A172 (cell line): ENCODE results near the gene KHDRBS1. TPM values are rescaled to one million over a fixed set of nuclear protein-coding genes. Genes with fewer than 3 reads are reported as not detected.
"Not testable (repeated sequence)": the region's sequence is repeated elsewhere in the genome, so short reads cannot be mapped to it uniquely, and the experiment has no call there.

Experiments used
- DNase-seq: peaks from one replicate; pipeline ENCODE4 v3.0.0-alpha.2; 2015; ENCODE audit warnings: low spot score
- total RNA-seq: library from RNA; depleted of rRNA; stranded (reverse); fragments of >200 nt; shearing (Covaris generic); gene quantifications from 2 replicates; pipeline ENCODE4 v1.2.3, GENCODE V29; 2014; rRNA removed

KHDRBS1 gene
- total RNA-seq, 1 experiment from 2014 or later = 70.0 TPM

DNA sequence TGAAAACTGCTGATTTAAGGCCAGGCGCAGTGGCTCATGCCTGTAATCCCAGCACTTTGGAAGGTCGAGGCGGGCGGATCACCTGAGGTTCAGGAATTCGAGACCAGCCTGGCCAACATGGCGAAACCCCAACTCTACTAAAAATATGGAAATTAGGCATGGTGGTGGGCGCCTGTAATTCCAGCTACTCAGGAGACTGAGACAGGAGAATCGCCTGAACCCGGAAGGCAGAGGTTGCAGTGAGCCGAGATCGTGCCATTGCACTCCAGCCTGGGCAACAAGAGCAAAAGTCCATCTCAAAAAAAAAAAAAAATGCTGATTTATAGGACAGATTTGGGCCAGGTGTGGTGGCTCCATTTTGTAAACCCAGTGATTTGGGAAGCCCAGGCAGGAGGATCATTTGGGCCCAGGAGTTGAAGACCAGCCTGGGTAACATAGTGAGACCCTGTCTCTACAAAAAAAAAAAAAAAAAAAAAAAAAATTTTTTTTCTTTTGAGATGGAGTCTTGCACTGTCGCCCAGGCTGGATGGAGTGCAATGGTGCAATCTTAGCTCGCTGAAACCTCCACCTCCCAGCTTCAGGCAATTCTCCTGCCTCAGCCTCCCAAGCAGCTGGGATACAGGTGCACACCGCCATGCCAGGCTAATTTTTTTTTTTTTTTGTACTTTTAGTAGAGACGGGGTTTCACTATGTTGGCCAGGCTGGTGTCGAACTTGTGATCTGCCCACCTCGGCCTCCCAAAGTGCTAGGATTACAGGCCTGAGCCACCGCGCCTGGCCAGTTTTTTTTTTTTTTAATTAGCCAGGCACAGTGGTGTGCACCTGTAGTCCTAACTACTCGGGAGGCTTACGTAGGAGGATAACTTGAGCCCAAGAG, 52.2 kb downstream of the KHDRBS1 start:
- not testable (repeated sequence) for DNase-seq

DNA sequence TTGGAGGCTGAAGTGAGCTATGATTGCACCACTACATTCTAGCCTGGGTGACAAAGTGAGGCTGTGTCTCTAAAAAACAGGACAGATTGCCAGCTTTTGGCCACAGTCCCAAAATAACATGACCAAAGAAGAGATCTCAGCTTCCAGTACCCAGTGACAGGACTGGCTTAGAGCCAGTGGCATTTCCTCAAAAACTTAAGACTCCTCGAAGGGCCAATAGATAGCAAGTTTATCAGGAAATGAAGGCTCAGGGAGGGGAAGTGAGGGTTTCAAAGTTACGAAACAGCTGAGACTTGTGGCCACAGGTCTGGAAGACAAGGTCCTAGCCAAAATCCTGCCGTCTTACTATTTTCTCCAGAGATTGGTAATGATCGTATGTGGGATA, 52.8 kb downstream of the KHDRBS1 start:
- DNase-seq = peak; percentile 80

DNA sequence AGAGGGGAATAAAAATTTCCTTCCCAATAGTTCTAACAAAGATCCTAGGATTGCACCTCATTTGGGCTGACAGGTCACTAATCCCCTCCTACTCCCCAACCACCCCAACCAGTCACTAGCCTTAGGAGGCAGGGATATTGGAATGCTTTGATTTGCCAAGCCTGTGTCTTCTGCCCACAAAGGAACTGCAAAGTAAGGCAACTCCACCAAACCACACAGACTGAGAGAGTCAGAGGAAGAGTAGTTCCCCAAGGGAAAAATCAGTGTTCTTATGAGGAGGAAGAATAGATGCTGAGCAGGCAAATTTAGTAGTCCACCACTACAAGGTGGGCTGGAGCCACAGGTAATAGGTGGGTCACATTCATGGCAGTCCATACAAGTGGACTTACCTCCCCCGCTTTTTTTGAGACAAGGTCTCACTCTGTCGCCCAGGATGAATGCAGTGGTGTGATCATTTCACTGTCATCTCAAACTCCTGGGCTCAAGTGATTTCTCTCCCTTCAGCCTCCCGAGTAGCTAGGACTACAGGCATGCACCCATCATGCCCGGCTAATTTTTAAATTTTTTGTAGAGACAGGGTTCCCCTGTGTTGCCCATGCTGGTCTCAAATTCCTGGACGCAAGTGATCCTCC, 55.4 kb downstream of the KHDRBS1 start:
- no peak for DNase-seq

DNA sequence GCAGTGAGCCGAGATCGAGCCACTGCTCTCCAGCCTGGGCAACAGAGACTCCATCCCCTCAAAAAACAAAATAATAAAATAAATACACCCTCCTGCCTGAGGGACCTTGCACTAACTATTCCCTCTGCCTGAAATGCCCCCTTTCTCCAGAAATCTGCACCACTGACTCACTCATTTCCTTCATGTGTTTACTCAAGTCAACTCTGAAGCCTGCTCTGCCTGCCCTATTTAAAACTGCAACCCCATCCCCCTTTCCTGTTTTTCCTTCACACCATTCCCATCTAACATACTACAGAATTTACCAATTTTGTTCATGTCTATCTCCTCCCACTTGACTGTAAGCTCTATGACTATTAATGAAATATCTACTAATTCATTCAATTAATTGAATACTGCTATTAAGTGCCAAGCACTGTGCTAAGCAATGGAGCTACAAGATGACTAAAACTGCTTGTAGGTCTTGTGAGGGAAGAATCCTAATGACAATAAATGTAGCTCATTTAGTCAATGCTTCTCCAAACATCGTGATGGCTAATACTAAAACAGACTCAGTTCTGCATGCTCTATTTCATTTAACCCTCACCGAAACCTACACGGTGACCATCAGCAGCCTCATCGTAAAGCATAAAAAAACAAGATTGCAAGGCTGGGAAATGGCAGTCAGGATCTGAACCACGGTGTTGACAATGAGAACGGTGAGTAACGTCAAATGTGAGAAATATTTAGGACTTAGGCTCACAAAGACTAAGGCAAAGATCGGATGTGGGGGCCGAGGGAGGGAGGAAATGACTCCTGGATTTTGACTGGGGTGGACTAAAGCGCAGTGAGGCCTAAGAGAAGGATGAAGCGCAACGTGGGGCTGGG, 58.3 kb downstream of the KHDRBS1 start:
- DNase-seq = peak; percentile 49

DNA sequence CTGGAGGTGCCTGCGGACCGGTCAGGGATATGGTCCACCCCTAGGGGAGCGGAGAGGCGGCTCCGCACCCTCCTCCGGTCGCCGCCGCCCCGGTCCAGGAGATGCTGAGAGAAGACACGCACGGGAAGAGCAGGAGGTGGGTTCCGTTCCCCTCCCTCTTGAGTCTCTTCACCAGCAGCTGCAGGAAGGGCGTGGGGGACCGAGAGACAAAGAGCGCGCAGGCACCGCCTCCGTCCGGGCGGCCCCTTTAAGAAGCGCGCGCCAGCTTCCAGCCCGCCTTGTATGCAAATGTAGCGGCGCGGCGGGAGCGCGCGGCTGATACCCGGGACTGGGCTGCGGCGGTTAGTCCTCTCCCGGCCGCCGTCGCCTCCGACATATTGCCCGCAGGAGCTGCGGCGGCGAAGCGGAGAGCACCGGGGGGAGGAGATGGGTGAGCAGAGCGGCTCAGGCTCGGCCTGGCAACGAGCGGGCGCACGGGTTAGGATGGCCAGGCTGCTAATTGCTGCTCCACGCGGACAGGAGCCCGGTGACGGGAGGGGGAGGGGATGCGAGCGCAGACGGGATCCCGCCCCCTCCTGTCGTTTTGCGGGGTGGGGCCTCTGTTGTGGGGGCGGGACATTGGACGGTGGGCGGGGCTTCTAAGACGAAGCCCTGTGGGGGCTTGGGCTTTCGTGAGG, 59.1 kb downstream of the KHDRBS1 start, which contains the start of gene TMEM39B:
Gene TMEM39B, plus strand, starts transcription at position 318 of the 677 bp plus-strand sequence. Its CDS starts 109 bp downstream, at position 427.
- peak; percentile 83 for DNase-seq

DNA sequence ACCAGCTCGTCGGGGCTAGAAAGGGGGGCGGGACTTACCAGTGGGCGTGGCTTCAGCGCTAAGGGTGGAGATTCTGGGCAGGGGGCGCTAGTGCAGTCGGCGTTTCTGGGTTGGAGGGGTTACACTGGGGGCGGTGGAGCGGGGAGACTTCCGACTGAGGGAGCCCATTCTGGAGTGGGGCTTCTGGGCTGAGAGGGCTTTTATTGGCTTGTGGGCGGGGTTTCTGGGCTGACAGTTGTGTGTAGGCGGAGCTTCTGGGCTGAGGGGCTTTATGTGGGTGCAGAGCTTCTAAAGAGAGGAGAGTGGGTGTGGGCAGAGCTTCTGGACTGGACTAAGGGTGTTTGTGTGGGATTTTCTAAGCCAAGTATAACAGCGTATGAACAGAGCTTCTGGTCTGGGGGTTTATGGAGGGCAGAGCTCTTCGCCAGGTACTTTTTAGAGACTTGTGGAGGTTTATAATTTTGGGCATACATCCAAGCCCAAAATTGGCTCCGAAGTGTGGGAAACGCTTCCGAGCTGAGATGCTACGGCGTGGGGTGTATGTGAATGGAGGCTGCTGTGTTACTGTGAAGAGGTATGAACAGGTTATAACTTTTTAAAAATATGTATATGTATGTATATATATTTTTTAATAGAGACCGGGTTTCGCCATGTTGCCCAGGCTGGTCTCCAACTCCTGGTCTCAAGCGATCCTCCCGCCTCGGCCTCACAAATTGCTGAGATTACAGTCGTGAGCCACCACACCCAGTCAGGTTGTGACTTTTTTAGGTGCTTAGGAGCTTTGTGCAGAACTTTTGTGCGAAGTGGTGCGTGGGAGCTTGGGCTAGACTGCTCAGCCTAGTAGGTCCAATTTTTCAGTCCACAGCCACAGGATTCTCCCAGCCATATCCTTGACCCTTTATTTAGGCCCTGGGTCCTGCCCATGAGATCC, 59.9 kb downstream of the KHDRBS1 start:
- DNase-seq = no peak

DNA sequence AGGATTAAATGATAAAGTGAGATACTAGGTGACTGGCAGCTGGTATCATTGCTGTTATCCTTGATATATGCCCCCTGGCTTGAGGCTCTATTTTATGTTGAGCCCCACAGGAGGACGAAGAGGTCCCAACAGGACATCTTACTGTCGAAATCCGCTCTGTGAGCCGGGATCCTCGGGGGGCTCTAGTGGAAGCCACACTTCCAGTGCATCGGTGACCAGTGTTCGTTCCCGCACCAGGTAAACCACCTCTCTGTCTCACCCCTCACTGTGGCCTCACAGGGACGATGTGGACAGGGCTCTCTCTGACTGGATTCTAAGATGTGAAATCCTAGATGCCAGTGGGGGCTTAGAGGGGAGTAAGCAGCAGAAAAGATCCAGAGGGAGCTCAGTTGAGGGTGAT, 61.2 kb downstream of the KHDRBS1 start:
- DNase-seq = no peak

DNA sequence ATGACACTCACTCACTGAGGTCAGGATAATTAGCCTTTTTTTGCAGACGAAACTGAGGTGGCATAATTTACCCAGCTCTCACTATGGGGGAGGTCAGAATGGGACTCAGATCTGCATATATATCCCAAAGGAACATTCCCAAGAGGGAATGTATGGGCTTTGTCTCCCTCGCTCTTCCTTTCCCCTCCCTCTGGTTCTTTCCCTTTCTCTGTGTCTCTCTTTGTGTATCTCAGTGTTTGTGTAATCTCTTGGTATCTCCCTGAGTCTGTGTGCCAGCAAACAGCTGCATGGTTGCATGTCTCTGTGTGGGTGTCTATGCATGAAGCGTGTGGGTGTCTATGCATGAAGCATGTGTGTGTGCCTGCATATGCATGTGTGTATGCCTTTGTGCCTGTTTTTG, 63.8 kb downstream of the KHDRBS1 start:
- no peak for DNase-seq

DNA sequence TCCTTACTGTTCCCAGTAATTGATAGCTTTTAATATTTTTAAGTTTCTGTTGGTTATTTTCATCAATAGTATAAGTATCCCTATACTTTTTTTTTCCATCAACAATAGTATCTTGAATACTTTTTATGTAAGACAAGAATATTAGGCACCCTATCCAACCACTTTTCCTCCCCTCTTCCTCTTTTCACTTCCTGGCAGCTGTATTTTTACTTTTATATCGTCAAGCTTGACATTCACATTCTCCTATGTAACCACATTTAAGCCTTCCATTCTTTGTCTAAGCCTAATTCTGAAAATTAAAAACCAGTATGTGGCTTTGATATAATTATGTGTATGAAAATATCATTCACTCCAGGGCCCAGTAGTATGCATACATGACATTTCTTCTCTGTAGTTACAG, 68.4 kb downstream of the KHDRBS1 start:
- DNase-seq = no peak

DNA sequence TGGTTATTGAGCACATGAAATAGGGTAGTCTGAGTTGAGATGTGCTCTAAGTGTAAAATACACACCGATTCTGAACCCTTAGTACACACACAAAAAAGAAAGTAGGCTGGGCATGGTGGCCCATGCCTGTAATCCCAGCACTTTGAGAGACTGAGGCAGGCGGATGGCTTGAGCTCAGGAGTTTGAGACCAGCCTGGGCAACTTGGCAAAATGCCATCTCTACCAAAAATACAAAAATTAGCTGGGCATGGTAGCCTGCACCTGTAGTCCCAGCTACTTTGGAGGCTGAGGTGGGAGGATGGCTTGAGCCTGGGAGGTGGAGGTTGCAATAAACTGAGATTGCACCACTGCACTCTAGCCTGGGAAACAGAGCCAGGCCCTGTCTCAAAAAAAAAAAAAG, 72.7 kb downstream of the KHDRBS1 start:
- DNase-seq = not testable (repeated sequence)

DNA sequence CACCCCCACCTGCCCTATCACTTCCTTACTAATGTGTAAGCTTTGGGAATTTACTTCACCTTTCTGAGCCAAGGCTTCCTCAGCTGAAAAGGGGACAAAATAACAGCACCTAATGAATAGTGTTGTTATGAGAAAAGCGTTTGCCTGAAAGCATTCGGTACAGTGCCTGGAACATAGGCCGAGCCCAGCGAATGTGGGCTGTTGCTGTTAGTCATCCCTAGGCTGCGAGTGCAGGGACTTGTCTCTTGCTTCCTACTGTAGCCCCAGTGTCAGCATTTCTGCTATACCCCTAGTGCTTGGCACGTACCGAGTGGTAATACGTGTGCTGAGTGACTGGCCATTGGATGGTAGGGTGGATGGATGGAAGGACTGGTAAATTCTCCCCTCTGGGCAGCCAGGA, 77.5 kb downstream of the KHDRBS1 start:
- DNase-seq = no peak

DNA sequence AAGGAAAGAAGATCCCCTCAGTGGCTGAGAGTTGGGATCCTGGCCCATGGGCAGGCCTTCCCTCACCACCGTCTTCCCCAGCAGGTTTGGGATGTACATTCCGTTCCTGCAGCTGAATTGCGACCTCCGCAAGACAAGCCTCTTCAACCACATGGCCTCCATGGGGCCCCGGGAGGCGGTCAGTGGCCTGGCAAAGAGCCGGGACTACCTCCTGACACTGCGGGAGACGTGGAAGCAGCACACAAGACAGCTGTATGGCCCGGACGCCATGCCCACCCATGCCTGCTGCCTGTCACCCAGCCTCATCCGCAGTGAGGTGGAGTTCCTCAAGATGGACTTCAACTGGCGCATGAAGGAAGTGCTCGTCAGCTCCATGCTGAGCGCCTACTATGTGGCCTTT, 77.9 kb downstream of the KHDRBS1 start:
- no peak for DNase-seq

Other genes with a start within 250 kb of the KHDRBS1 start
- gene ADGRB2, start 249.5 kb upstream of the KHDRBS1 start, total RNA-seq = 11.3 and 20.9 TPM in 2 replicates
- gene SPOCD1, start 197.8 kb upstream of the KHDRBS1 start, total RNA-seq = 5.7 and 6.9 TPM in 2 replicates
- gene PTP4A2, start 75.5 kb upstream of the KHDRBS1 start, total RNA-seq = 207 and 289 TPM in 2 replicates
- gene TMEM39B, start 59.1 kb downstream of the KHDRBS1 start, total RNA-seq = 1.5 and 3.0 TPM in 2 replicates
- 35.5 and 37.8 TPM in 2 replicates for gene KPNA6, start 94.2 kb downstream of the KHDRBS1 start, total RNA-seq
- gene TXLNA, start 165.8 kb downstream of the KHDRBS1 start, total RNA-seq = 22.1 and 24.6 TPM in 2 replicates
- gene CCDC28B, start 186.7 kb downstream of the KHDRBS1 start, total RNA-seq = 5.7 and 9.1 TPM in 2 replicates
- gene IQCC, start 191.8 kb downstream of the KHDRBS1 start, total RNA-seq = 0.45 TPM in 1 of 2 replicates, not detected in the other
- gene DCDC2B, start 195.2 kb downstream of the KHDRBS1 start, total RNA-seq = not detected in 2 replicates
- 3.6 and 5.5 TPM in 2 replicates for gene TMEM234, start 208.5 kb downstream of the KHDRBS1 start, total RNA-seq
- 283 and 299 TPM in 2 replicates for gene EIF3I, start 208.5 kb downstream of the KHDRBS1 start, total RNA-seq
- 5.8 and 8.5 TPM in 2 replicates for gene FAM167B, start 233.4 kb downstream of the KHDRBS1 start, total RNA-seq
- gene LCK, start 237.4 kb downstream of the KHDRBS1 start, total RNA-seq = not detected in 2 replicates